ENCODE measurements around the gene MMP20.

DNA sequence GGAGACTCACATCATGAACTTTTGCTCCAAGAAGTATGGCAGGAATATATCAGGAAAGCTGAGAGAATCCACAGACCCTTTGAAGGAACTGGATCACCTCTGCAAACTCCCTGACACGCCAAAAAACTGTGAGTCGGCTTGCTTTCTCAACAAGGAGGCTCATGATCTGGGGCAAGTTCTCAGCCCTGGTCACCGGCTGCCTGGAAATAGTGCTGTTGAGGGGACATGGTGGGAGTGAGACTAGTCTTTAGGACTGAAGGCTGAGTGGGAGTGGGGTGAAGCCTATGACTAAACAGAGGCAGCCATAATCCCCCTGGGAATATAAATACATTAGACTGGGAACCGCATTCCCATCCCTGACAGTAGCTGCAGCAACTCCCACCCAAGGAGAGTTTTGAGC, 86.2 kb downstream of the MMP20 start:
- TF ChIP-seq, protein P1, sequence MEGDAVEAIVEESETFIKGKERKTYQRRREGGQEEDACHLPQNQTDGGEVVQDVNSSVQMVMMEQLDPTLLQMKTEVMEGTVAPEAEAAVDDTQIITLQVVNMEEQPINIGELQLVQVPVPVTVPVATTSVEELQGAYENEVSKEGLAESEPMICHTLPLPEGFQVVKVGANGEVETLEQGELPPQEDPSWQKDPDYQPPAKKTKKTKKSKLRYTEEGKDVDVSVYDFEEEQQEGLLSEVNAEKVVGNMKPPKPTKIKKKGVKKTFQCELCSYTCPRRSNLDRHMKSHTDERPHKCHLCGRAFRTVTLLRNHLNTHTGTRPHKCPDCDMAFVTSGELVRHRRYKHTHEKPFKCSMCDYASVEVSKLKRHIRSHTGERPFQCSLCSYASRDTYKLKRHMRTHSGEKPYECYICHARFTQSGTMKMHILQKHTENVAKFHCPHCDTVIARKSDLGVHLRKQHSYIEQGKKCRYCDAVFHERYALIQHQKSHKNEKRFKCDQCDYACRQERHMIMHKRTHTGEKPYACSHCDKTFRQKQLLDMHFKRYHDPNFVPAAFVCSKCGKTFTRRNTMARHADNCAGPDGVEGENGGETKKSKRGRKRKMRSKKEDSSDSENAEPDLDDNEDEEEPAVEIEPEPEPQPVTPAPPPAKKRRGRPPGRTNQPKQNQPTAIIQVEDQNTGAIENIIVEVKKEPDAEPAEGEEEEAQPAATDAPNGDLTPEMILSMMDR (IDR thresholded peaks at IDR 0.05), result no peak
- TF ChIP-seq, protein P2, sequence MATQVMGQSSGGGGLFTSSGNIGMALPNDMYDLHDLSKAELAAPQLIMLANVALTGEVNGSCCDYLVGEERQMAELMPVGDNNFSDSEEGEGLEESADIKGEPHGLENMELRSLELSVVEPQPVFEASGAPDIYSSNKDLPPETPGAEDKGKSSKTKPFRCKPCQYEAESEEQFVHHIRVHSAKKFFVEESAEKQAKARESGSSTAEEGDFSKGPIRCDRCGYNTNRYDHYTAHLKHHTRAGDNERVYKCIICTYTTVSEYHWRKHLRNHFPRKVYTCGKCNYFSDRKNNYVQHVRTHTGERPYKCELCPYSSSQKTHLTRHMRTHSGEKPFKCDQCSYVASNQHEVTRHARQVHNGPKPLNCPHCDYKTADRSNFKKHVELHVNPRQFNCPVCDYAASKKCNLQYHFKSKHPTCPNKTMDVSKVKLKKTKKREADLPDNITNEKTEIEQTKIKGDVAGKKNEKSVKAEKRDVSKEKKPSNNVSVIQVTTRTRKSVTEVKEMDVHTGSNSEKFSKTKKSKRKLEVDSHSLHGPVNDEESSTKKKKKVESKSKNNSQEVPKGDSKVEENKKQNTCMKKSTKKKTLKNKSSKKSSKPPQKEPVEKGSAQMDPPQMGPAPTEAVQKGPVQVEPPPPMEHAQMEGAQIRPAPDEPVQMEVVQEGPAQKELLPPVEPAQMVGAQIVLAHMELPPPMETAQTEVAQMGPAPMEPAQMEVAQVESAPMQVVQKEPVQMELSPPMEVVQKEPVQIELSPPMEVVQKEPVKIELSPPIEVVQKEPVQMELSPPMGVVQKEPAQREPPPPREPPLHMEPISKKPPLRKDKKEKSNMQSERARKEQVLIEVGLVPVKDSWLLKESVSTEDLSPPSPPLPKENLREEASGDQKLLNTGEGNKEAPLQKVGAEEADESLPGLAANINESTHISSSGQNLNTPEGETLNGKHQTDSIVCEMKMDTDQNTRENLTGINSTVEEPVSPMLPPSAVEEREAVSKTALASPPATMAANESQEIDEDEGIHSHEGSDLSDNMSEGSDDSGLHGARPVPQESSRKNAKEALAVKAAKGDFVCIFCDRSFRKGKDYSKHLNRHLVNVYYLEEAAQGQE (IDR thresholded peaks at IDR 0.05; ENCODE audit: insufficient read depth in 1 of 2, low read depth in 2 of 2, low read length in 1 of 2), result no peak
- no peak for TF ChIP-seq POLR2AphosphoS5 (IDR thresholded peaks at IDR 0.05; ENCODE audit: low read depth, low read length)
